HepG2 (cell line): ENCODE measurements around the gene AQP6.

Source experiments
- CREM ChIP-seq, 2 experiments: sonication (generic) in 1 of 2; formaldehyde crosslinking in 1 of 2; IDR thresholded peaks; 2 replicates each; pipeline versions ENCODE4 v1.4.0 to v1.6.1; 2016 to 2020; ENCODE audit warnings: antibody characterized with exemption in 1 of 2, mild to moderate bottlenecking in 1 of 2, missing genetic modification reagents in 1 of 2
- CTCF ChIP-seq: sonication (generic); formaldehyde crosslinking; IDR thresholded peaks from 2 replicates; pipeline ENCODE4 v1.5.0; 2020; ENCODE audit warnings: mild to moderate bottlenecking, missing genetic modification reagents, moderate library complexity
- FOXK1 ChIP-seq: sonication (generic); formaldehyde crosslinking; IDR thresholded peaks from 2 replicates; pipeline ENCODE4 v1.4.0; 2020; ENCODE audit warnings: low read depth, missing genetic modification reagents, borderline replicate concordance
- MYC ChIP-seq: sonication (generic); formaldehyde crosslinking; IDR thresholded peaks from 2 replicates; pipeline ENCODE4 v1.9.0; 2021; ENCODE audit warnings: missing genetic modification reagents, borderline replicate concordance
- REST ChIP-seq, 2 experiments: IDR thresholded peaks; 2 replicates each; pipeline ENCODE4 v1.6.1; 2011 to 2012; ENCODE audit warnings: low read length in 2 of 2, borderline replicate concordance in 1 of 2, low read depth in 1 of 2, mild to moderate bottlenecking in 1 of 2, moderate library complexity in 1 of 2
- SNAPC5 ChIP-seq: sonication (generic); formaldehyde crosslinking; IDR thresholded peaks from 2 replicates; pipeline ENCODE4 v1.8.1; 2023; ENCODE audit warnings: mild to moderate bottlenecking, missing genetic modification reagents, borderline replicate concordance
- ZEB1 ChIP-seq: IDR thresholded peaks from 2 replicates; pipeline ENCODE4 v1.6.1; 2012; ENCODE audit warnings: mild to moderate bottlenecking, low read depth, inconsistent platforms; ENCODE audit not compliant: insufficient replicate concordance
- ZNF274 ChIP-seq: sonication (generic); formaldehyde crosslinking; IDR thresholded peaks from 2 replicates; pipeline ENCODE4 v1.5.1; 2020; ENCODE audit warnings: mild to moderate bottlenecking, missing genetic modification reagents

GRCh38 chr12:49928471-49928870, 44.3 kb upstream of the AQP6 start:
- no peak for TF ChIP-seq REST (IDR thresholded peaks at IDR 0.05; ENCODE audit: borderline replicate concordance in 1 of 2, low read depth in 1 of 2, low read length in 2 of 2)
- no peak for TF ChIP-seq CTCF (CRISPR knock-in tag)
- TF ChIP-seq CREM (IDR thresholded peaks at IDR 0.05) = no peak
- TF ChIP-seq CREM (CRISPR knock-in tag; IDR thresholded peaks at IDR 0.05) = no peak
- no peak for TF ChIP-seq ZNF274
- TF ChIP-seq ZEB1 = no peak
- no peak for TF ChIP-seq SNAPC5 (CRISPR knock-in tag)
- no peak for TF ChIP-seq MYC (CRISPR knock-in tag)
- TF ChIP-seq FOXK1 (CRISPR knock-in tag) = no peak
